Inflammatory macrophage treated with lipopolysaccharide for 4 hours (primary cell): Measurements from ENCODE around the gene NLGN1.
"Not testable (repeated sequence)": the region's sequence is repeated elsewhere in the genome, so short reads cannot be mapped to it uniquely, and the experiment has no call there.

Source experiments
- DNase-seq: peaks from one replicate; pipeline ENCODE4 v3.0.0-alpha.2; 2020

NLGN1 gene

GRCh38 chr3:173397161-173398110 lies at the start of gene NLGN1:
TSS of gene NLGN1 (plus strand) at chr3:173397744.
- peak; percentile 21 for DNase-seq

- no peak for DNase-seq
Observed at GRCh38 chr3:173351886-173352285, 45.7 kb upstream of the NLGN1 start.

GRCh38 chr3:173353137-173353536 lies 44.4 kb upstream of the NLGN1 start:
- DNase-seq, result not testable (repeated sequence)

- peak; percentile 48 for DNase-seq
Observed at GRCh38 chr3:173354124-173354523, 43.4 kb upstream of the NLGN1 start.

- peak; percentile 17 for DNase-seq
Observed at GRCh38 chr3:173371848-173372487, 25.6 kb upstream of the NLGN1 start.

- no peak for DNase-seq
Observed at GRCh38 chr3:173380681-173381080, 16.9 kb upstream of the NLGN1 start.

DNA sequence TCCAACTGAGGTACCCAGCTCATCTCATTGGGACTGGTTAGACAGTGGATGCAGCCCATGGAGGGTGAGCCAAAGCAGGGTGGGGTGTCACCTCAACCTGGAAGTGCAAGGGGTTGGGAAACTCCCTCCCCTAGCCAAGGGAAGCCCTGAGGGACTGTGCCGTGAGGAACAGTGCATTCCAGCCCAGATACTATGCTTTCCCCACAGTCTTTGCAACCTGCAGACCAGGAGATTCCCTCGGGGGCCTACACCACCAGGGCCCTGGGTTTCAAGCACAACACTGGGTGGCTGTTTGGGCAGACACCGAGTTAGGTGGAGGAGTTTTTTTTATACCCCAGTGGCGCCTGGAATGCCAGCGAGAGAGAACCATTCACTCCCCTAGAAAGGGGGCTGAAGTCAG lies 15.6 kb upstream of the NLGN1 start:
- DNase-seq, result not testable (repeated sequence)

DNA sequence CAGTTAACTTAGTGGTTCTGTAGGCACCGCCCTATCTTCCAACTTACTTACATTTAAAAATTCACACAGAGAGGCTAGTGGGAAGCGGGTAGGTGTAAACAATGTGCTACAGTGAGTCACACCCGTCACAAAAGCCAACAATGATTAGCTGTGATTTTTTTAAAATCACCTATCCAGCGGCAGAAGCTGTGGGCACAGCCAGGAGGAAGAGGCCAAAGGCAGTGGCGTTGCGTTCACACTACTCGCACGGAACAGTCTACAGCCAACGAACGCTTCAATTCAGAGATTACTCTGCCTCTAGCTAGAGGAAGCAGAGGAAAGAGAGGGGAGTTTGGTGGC lies 2.5 kb upstream of the NLGN1 start:
- DNase-seq, result peak; percentile 6

DNA sequence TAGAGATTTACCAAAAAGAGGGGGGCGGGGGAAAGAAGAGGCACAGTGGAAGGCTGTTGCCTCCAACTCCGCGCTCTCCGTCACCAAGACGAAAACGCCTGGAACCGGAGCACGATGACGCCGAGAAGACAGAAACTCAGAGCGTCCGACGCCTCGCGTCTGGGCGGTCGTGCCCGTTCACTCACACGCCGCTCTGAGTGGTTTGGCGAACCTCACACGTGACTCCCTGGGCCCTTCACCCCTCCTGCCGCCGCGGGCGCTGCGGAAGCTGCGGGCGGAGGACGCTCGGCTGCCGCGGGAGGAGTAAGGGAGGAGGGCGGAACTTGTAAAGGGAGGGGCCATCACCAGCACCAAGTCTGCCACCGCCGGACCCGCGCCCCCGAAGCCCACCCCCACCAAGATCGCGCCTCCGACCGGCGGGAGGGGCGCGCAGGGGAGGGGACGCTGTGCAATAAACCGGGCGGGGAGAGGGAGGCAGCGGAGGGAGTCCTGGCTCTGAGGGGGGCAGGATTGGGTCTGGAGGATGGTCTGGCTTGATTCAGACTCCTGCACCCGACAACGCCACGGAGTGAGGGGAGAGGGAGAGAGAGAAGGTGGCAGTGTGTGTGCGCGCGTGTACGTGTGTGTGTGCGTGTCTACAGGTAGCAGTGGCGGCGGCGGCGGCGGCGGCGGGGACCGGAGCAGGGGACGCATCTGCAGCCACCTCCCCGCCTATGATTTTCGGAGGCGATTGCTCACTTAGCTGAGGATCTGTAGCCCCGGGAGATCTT lies 1.9 kb upstream of the NLGN1 start:
- peak; percentile 77 for DNase-seq

DNA sequence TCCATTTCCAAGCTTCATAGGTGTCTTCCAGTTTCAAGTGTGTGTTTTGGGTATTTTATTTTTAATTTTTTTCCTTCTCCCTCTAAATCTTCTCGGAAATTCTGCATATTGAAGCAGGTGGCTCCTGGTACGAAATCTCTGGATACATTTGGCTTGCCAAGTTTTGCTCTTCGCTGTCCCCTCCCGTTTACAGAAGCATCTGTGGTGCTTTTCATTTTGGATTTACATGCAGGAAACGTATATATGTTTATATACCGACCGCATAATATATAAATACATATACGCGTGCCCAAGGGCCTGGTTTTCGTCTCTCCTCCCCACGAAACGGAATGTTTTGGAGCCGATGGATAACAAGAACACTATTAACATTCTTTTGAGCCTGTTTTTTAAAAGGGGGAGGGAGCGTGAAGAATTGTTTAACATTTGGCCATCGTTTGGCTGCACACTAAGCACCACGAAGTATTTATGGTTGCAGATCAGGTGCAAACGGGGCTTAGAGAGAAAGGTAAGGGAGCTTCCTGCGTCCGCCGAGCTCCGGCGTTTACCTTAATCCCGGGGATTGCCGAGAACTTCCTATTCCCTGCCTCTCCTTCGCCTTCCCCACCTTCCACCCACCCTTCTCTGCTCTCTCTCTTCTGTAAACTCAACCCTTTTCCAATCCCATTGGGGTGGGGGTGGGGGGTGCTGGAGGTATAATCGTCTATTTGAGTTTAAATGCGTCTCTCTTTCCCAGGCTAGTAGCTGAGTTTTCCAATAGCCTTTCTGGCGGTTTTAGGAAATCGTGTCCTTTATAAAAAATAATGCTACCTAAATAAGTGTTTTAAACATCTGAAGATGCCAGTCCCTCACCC lies 1.1 kb upstream of the NLGN1 start:
- DNase-seq, result no peak

DNA sequence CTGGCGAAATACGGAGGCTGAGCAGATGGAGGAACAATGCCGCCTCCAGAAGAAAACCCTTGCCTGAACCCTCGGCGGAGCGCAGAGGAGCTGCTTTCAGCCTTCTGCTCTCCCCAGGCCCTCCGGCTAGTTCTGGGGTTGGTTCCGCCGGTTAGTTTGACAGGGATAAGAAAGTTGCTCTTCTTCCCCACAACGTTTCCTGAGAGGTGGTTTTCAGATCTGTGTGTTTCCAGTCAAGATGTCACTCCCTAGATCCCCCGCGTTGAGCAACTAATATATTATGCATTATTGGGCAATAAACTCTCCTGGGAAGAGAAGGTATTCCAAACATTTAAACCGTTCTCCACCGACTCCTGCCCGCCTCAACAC lies 551 bp downstream of the NLGN1 start:
- no peak for DNase-seq

GRCh38 chr3:173399044-173399443 lies 1.5 kb downstream of the NLGN1 start:
- no peak for DNase-seq

DNA sequence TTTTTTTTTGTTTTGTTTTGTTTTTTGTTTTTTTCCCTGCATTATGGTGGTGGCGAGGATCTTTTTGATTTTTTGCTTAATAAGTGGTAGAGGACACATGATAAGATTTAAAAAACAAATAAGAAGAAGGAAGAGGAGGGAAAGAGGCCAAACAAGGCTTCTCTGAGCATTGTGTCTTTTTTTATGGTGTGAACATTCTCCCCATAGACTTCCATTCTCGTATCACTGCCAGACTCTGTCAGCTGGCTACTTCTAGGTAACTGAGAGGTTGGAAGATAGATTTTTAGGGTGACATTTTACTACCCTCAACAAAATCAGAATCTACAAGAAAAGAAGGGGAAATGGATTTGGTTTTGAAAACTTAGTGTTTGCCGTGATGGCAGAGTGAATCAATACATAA lies 3.8 kb downstream of the NLGN1 start:
- no peak for DNase-seq

DNA sequence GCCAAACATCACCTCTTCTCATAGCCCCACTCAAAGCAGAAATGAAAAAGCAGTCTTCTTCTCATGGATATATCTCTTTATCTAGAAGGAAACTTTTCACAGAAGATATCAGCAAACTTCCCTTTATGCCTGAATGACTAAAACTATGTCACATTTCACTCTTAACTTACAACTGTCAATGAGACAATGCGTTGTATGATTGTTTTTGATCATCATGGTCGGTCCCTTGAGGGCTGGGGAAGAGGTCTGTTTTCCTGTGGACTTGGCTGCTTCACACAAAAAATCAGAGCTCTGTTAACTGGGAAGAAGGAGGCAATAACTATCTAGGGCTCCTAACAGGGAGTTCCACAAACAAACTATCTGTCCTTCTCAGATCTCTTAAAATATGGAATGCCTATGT lies 5.1 kb downstream of the NLGN1 start:
- no peak for DNase-seq

DNA sequence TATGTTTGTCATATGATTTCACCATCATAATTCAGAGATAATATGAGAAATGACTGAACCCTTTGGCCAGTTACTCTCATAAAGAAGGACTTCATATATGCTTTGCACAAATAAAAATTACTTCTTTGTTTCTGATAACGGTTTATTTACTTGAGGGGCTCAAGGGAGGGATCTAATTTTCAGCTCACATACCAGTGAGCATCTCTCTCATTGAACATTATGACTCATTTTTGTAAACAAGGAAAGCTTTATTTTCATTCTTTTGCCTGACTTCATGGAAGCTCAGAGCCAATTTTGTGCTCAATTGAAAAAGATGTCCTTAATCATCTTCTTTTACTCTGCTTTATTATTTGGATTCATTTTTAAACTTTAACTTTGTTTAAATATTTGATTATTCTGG lies 5.8 kb downstream of the NLGN1 start:
- DNase-seq, result no peak

DNA sequence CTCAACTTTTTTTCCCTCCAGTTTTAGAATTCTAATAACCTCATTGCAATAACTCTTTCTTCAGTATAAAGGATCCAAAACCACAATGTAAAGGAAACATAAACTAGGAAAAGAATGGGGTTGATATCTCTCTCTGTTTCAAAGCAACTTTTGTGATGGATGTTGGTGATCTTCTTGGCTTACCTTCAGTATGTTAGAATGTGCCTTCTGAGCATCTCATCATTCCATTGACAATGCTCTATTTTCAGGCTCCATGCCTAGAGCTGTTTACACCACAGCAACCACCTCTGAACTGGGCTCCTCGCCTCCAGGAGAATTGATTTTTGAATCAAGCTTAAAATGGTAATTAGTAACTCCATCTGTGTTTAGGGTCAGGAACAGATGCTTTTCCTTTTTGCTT lies 6.6 kb downstream of the NLGN1 start:
- no peak for DNase-seq

- no peak for DNase-seq
Observed at GRCh38 chr3:173410436-173410835, 12.9 kb downstream of the NLGN1 start.

DNA sequence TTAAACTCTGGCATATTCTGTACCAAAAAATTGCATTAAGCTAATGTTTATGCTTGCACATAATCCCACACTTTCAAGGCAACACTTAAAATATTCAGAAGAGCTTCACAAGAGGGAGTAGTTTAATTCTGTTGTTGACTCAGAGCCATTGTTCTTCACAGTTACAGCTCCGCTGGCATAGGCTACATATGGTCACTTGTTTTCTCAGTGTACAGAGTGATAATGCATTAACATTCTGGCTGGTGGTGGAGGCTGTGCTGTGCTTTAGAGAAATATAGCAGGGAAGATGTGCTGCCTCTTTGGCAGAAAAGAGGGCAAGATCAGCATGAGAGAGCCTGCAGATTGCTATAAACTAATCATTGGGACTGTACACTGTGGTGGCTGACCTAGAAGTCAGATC lies 13.3 kb downstream of the NLGN1 start:
- no peak for DNase-seq

- peak; percentile 30 for DNase-seq
Observed at GRCh38 chr3:173411375-173411973, 13.9 kb downstream of the NLGN1 start.

DNA sequence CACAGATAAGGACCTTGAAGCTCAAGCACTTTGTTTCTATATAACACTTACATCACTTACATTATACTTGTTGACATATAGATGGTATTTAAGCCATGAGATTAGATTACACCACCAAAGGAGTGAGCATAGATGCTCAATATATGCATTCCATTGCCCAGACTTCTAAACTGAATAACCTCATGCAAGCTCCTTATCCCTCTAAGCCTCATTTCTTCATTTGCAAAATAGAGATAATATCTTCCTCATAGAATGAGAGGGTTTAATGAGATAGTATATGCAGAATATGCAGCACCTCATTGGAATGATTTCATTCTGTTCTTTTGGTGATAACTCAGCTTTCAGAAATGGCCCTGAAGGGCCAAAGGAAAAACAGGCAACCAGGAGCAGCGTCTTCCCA lies 18.5 kb downstream of the NLGN1 start:
- no peak for DNase-seq

DNA sequence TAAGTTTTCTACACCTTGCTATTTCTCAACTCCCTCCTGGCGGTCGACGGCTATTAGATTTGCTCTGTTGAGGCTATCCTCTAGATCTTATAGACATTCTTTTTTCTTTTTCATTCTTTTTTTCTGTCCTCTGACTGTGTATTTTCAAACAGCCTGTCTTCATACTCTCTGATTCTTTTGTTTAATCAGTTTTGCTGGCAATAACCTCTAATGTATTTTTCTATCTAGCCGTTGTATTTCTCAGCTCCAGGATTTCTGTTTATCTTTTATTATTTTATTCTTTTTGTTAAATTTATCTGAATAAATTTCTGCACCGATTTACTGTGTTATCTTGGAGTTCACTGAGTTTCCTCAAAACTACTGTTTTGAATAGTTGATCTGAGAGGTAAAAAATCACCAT lies 31.5 kb downstream of the NLGN1 start:
- no peak for DNase-seq

- no peak for DNase-seq
Observed at GRCh38 chr3:173429527-173429926, 32.0 kb downstream of the NLGN1 start.
